ENCODE data around the gene STARD10. TPM values are rescaled to one million over a fixed set of nuclear protein-coding genes. Genes with fewer than 3 reads are reported as not detected.
A peak's percentile ranks its signal among the peaks of the same experiment; 100 is the strongest.

STARD10 gene
- total and polyA plus RNA-seq, 2 donors from 2014 or later, result 40.7 to 127 TPM

DNA sequence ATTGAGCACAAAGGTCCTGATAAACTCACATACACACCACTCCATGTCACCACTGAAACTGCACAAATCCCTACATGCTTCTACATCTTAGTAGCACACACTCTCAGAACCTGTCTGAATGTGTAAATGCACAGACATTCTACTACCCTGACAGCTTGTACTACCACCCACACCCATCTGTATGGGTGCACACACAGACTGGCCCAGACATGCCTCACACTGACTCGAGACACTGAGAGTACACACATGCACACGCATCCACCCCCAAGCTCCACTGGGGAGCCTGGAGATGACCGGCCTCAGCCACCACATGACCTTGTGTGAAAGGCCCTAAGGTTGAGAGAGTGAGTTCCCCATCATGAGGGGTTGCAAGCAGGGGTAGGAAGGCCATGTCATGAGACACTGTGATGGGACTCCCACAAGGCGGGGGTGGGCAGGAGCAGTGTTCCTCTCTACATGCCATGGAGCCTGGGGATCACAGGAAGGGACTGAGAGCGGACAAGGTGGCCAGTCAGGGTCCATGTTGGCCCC is 69.8 kb downstream of the STARD10 start:
- peak overlapping the region; percentile 4 to 47 for H3K27ac ChIP-seq (ENCODE audit: low read depth in 2 of 2, low read length in 2 of 2)
- FAIRE-seq, result no peak
- peaks cover 4 to 38% (median 17%) of the 10 kb centered on the region in 3 donors for H3K4me1 ChIP-seq (ENCODE audit: control insufficient read depth in 2 of 3, insufficient read depth in 2 of 3, low read depth in 1 of 3, low read length in 3 of 3)
- H3K9me3 ChIP-seq (ENCODE audit: control insufficient read depth in 2 of 3, insufficient read depth in 1 of 3, low read length in 3 of 3), result no peaks in the 10 kb centered on the region
- no peak overlapping the region for H3K4me3 ChIP-seq (ENCODE audit: low read length in 3 of 3)
- peak in 1 of 5 donors; percentile 54 for DNase-seq
- peak overlapping the region in 1 of 3 donors; percentile 43 for H3K9ac ChIP-seq (ENCODE audit: low read length in 3 of 3)
- intact Hi-C loops (cut with DNase I), result loop anchor here (10.0 kb wide), 1 partner anchor 451 kb away; no protein-coding TSS in a partner anchor
- H3K27me3 ChIP-seq (ENCODE audit: control insufficient read depth, insufficient read depth, low read length), result no peaks in the 10 kb centered on the region
- no peaks in the 10 kb centered on the region for H3K36me3 ChIP-seq (ENCODE audit: control insufficient read depth in 2 of 3, insufficient read depth in 3 of 3, low read length in 3 of 3)
- TF ChIP-seq, protein P1, sequence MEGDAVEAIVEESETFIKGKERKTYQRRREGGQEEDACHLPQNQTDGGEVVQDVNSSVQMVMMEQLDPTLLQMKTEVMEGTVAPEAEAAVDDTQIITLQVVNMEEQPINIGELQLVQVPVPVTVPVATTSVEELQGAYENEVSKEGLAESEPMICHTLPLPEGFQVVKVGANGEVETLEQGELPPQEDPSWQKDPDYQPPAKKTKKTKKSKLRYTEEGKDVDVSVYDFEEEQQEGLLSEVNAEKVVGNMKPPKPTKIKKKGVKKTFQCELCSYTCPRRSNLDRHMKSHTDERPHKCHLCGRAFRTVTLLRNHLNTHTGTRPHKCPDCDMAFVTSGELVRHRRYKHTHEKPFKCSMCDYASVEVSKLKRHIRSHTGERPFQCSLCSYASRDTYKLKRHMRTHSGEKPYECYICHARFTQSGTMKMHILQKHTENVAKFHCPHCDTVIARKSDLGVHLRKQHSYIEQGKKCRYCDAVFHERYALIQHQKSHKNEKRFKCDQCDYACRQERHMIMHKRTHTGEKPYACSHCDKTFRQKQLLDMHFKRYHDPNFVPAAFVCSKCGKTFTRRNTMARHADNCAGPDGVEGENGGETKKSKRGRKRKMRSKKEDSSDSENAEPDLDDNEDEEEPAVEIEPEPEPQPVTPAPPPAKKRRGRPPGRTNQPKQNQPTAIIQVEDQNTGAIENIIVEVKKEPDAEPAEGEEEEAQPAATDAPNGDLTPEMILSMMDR (IDR thresholded peaks at IDR 0.05; ENCODE audit: borderline replicate concordance, extremely low read depth, insufficient read depth), result no peak

DNA sequence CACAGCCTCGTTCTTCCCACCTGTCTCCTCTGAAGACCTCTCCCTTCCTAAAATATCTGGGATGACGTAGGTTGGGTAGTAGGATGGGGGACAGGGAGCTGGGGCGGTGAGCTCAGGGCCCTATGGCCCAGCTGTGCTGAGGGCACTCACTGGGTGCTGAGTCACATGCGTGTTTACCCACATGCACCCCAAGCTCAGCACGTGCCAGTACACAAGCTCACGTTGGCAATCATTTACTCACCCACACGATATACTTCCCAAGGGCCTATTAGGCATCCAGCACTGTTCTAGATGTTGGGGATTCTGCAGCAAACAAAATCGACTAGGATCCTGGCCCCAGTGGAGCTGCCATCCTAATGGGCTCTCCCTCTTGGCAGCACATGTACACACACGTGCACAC is 70.3 kb downstream of the STARD10 start:
- Histone ChIP-seq H3K36me3 (ENCODE audit: control insufficient read depth in 2 of 3, insufficient read depth in 3 of 3, low read length in 3 of 3) (no peaks in the 10 kb centered on the region), H3K4me3 (ENCODE audit: low read length in 3 of 3) (no peak overlapping the region), H3K9me3 (ENCODE audit: control insufficient read depth in 2 of 3, insufficient read depth in 1 of 3, low read length in 3 of 3) (no peaks in the 10 kb centered on the region), H3K27ac (ENCODE audit: low read depth in 2 of 2, low read length in 2 of 2) (peak overlapping the region; percentile 47 to 92), H3K9ac (ENCODE audit: low read length in 3 of 3) (peak overlapping the region in 1 of 3 donors; percentile 43), H3K4me1 (ENCODE audit: control insufficient read depth in 2 of 3, insufficient read depth in 2 of 3, low read depth in 1 of 3, low read length in 3 of 3) (peaks cover 4 to 43% (median 17%) of the 10 kb centered on the region in 3 donors), H3K27me3 (ENCODE audit: control insufficient read depth, insufficient read depth, low read length) (no peaks in the 10 kb centered on the region)
- peak in 1 of 5 donors; percentile 43 for DNase-seq
- TF ChIP-seq, protein P1 (IDR thresholded peaks at IDR 0.05; ENCODE audit: borderline replicate concordance, extremely low read depth, insufficient read depth), result no peak
- intact Hi-C loops (cut with DNase I), result loop anchor here (10.0 kb wide), 1 partner anchor 451 kb away; no protein-coding TSS in a partner anchor
- no peak for FAIRE-seq

DNA sequence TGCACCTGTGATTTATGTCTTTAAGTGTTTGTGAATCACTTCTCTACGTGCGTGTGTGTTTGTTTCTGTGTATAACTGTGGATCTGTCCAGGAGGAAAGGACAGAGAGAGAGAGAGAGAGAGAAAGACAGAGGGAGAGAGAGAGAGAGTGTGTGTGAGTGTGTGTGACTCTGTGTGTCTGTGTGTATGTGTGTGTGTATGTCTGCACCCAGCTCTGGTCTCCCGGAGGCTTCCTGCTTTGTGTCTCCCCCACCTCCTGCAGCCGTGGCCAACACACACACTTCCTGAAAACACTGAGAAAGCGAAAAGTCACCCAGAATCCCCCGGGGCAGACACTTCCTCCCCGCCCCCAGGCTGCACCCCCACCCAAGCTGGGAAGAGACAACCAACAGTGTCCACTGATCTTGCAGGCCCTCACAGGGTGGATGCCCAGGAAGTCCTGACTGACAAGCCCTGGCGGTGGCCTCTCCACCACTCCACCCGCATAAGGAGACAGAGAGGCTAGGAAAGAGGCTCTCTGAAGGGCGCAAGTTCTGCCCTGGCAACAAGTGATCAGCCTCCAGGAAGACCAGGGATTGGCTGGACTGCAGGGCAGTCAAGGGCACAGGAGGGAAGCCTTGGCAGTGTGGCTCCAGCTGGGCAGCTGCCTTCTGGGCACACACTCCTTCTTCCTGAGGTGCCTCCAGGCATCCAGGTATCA is 71.6 kb downstream of the STARD10 start:
- intact Hi-C loops (cut with DNase I), result loop anchor here (10.0 kb wide), 1 partner anchor 453 kb away; no protein-coding TSS in a partner anchor
- Histone ChIP-seq H3K9ac (ENCODE audit: low read length in 3 of 3) (peak overlapping the region; percentile 84 to 98 (median 92)), H3K27ac (ENCODE audit: low read depth in 2 of 2, low read length in 2 of 2) (peak overlapping the region; percentile 92 to 93), H3K9me3 (ENCODE audit: control insufficient read depth in 2 of 3, insufficient read depth in 1 of 3, low read length in 3 of 3) (no peaks in the 10 kb centered on the region), H3K4me1 (ENCODE audit: control insufficient read depth in 2 of 3, insufficient read depth in 2 of 3, low read depth in 1 of 3, low read length in 3 of 3) (peaks cover 4 to 50% (median 17%) of the 10 kb centered on the region in 3 donors), H3K4me3 (ENCODE audit: low read length in 3 of 3) (peak overlapping the region; percentile 83 to 98 (median 87)), H3K27me3 (ENCODE audit: control insufficient read depth, insufficient read depth, low read length) (no peaks in the 10 kb centered on the region), H3K36me3 (ENCODE audit: control insufficient read depth in 2 of 3, insufficient read depth in 3 of 3, low read length in 3 of 3) (no peaks in the 10 kb centered on the region)
- TF ChIP-seq, protein P1 (IDR thresholded peaks at IDR 0.05; ENCODE audit: borderline replicate concordance, extremely low read depth, insufficient read depth), result no peak
- DNase-seq, result peak; percentile 92 to 97 (median 95)
- no peak for FAIRE-seq

All from kidney (tissue), 14 donors.